GM19372 (cell line): ENCODE measurements around the gene B4GALNT1.

Experiments
- ATAC-seq: cut with Tn5 transposase; IDR thresholded peaks from one replicate; pipeline ENCODE4 v1.9.1; 2021; ENCODE audit warnings: mild to moderate bottlenecking, low read depth, moderate library complexity; ENCODE audit not compliant: unreplicated experiment

B4GALNT1 gene

DNA sequence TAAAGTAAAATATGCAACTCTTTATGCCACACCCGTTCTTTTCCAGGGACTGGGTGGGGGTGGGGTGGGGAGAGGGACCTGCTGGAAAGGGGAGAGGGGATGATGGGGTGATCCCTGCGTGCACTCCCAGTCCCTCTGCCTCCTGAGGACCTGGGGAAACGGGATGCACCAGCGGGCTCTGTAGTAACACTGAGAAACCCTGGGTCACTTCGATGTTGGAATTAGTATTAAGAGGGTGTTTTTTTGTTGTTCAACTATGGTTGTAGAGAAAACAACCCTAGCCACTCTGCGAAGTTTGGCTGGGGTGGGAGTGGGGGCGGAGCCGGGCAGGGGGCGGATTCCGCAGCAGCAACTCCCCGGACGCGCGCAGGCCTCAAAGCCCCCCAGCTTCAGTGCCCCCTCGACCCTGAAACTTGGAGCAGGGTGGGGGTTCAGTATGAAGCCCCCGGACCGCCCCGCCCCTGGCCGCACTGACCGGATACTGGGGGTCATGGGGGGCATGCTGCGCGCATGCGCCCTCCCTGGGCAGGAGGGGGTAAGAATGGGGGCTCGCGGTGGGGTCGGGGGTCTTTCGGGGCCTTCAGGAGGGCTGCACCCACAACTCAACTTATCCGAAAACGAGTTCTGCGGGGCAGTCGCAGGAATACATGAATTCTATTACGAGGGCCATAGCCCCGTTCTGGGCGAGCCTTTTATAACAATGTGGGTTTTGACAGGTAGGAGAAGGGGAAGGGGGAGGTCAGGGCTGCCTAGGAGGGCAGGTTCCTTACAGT, 23.0 kb downstream of the B4GALNT1 start:
- ATAC-seq, result no peak

DNA sequence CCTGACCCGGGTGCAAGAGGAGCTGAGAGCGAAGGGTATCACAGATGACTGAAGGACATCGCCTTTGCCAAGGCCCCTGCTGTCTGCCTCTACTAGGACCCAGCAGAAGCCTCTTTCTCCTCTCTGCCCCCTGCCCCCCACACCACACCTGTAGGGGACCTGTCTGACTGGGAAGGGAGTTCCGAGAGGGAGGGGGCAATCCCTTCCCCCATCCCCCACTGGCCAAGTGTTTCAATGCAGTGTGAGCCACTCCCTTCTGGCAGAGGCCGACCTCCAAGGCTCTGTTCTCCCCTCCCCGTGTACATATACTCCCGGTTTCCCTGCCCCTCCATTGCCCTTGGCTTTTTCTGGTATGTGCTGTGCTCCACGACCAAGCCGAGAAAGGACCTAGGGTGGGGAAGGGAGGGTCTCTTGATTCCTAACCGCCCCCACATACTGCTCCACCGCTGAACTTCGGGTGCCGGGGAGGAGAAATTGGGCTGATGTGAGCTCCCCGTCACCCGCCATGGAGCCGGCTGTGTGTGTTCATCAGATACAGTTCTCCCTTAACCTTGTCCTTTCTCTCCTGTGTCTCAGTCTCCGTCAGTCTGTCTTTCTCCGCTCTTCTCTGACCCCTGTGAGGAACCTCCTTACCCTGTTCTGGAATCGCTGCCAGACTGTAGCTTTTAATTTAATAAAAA, 23.8 kb downstream of the B4GALNT1 start:
- ATAC-seq, result no peak

DNA sequence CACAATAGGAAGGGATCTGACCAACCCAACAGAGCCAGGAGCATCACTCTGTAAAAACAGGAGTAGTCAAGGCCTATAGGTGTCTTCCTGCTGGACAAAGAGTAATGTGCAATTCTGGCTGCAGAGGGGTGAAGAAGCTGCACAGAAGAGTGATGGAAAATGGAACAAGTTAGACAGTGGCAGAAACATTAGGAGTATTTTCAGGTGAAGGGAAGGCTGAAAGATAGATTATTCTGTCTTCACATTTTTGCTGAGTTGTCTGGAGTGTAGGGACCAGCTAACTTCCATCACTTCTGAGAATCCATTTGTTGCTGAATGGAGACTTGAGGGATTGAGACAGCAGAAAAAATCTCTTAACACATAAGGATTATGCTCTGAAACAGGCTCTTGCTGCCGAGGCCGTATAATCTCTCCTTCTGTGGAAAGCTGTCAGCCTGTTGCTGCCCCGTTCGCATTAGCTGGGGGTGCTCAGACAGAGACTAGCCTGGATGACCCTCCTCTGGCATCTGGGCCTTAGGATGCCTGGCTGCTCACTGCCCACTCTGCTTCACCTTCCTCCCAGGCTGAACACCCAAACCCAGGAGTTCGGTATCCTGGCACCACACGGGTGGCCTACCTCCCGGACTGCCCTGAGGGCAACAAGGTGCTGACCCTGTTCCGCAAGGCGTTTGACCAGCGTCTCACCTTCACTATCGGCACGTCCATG, 24.9 kb downstream of the B4GALNT1 start:
- no peak for ATAC-seq

DNA sequence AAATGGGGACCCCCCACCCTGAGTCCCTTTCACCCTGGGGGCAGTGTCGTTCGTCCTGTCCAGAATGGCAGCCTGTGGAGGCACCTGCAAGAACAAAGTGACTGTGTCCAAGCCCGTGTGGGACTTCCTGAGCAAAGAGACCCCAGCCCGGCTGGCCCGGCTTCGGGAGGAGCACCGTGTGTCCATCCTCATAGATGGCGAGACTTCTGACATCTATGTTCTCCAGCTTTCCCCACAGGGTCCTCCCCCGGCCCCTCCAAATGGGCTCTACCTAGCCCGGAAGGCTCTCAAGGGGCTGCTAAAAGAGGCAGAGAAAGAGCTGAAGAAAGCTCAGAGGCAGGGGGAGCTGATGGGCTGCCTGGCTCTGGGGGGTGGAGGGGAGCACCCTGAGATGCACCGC, 26.2 kb downstream of the B4GALNT1 start:
- no peak for ATAC-seq

DNA sequence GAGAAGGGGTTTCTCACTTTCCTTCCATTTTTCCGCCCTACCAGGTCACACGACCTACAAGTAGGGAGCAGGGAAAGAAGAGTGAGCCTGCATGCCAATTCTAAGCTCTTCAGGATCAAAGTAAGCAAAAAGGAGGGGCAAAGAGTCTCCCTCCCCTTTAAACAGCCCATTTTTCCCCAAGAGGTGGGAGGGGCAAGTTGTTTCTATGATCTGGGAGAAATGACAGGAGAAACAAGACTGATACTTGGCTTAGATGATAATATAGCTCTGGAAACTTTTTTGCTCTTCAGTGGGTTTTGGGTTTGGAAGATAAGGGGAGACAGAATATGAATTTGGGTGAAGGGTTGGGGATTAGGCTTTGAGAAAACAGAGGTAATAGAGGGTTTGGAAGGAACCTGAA, 26.6 kb downstream of the B4GALNT1 start:
- ATAC-seq, result no peak

DNA sequence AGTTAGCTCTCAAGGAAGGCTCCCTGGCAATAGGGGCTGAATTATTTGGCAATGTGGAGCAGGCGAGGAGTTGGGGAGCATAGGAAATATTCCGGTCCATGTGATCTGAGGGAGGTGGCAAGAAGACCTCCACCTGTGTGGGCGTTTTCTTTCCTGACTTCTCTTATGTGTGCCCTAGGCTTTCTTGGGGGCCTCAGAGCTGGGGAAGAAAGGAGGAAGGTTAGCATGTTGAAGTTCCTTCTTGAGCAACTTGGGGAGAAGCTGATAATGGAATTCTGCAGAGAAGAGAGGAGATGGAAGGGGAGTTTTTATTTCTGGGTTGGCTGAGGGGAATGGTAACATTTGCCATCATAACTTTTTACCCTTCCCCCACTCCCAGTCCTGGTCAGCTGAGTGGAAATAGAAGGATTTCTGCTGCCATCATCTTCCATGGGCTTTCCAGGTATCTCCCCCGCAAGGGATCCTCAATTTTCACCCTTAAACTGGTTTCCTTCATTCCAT, 27.1 kb downstream of the B4GALNT1 start:
- ATAC-seq, result no peak

DNA sequence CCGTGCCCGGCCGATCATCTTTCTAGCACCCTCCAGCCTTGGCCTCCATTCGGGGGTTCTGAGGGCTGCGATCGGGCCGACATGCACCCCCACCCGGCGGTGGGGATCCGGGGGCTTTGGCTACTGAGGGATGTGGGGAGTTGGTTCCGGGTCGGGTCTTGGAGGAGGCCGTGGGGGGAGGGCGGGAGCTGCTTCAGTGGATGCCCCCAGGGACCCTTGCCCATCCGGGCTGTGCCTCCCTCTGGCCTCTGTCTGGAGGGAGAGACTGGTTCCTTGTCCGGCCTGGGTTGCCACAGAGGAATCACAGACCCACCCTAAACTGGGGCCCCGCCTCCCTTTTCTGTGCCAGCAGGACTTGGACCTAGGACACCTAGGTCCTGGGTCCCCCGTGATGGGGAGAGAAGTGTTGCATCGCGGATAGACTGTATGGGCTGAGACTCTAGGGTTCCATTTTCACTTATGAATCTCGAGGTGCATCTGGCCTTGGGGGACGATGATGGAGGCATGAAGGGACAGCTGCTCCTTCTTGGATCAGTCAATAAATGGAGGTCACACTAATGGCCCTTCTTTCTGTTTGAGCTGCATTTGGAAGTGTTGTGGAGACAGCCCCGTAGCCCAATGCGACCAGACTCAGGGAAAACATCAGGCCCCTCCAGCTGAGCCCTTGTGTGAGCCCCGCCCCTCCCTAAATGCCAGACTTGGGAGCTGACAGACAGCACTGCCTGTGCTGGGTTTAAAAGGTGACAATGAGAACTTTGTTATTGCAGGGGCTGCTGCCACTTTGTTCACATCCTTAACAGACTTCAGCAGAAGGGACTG, 27.8 kb downstream of the B4GALNT1 start:
- ATAC-seq, result no peak

DNA sequence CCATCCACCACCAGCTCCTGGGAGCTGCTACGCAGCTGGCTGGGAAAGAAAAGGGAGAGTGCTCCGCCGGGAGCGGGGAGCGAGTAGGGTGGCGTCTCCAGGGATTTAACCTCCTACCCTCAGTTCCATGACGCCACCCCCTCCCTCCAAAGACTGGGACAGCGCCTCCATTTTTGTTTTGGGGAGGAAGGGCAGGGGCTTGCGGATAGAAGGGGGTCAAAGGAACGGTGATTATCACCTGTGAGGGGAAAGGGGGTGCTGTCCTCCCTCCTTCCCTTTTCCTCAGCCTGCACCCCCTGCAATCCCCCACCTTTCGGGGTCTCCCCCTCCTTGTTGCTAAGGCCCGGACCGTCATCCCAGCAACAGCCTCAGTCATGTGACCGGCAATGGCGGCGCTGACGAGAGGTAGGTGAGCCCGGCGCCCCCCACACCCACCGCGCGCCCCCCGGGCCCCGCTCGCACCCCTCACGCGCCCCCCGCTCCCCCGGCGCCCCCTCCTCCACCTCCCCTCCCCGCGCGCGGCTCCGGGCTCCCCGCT, 28.5 kb downstream of the B4GALNT1 start, which contains the start of gene DTX3:
TSS of gene DTX3 (plus strand) at position 371 of the 538 bp plus-strand sequence. CDS start 1,694 bp downstream, outside the sequence.
- ATAC-seq, result peak; percentile 66

DNA sequence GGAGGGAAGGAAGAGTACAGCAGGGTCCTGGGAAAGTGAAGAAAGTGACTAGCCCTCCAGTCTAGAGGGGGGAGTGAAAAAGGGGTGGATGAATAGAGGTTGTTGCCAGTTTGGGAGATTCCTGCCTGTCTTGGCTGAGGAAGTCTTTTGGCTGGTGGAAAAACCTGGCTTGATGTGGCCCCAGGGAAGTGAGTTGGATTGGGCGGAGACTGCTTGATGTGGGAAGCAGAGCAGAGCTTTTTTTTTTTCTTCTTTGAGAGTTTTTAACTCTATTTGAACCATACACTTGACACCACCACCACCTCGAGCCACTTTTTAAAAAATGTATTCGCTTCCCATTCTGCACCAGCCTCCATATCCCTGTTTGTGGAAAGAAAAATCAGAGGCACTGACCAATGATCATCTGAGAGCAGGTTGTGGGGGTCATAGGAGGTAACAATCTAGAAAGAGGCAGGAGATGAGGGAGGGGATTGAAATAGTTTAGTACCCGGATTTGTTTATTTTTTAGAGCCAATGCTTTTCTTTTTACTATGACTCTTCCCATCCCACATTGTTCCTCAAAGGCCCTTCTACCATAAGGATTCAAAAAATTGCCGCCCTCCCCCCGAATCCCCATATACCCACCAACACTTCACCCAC, 29.1 kb downstream of the B4GALNT1 start:
- no peak for ATAC-seq

DNA sequence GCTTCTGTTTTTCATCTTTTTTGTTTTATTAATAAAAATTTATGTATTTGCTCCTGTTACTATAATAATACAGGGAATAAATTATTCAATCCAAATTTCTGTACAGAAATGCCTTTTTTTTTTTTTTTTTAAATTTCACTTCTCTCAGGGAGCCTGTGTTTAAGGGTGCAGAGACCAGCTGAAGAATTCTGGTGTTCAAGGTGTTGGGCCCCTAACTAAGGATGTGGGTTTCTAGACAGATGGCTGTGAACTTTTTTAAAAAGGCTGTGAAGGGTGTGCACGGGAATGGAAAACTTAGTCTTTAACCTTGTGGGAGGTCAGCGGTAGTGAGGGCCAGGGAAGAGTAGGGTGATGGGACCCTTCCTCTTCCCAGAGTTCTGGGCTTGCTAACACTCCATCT, 29.7 kb downstream of the B4GALNT1 start:
- no peak for ATAC-seq

DNA sequence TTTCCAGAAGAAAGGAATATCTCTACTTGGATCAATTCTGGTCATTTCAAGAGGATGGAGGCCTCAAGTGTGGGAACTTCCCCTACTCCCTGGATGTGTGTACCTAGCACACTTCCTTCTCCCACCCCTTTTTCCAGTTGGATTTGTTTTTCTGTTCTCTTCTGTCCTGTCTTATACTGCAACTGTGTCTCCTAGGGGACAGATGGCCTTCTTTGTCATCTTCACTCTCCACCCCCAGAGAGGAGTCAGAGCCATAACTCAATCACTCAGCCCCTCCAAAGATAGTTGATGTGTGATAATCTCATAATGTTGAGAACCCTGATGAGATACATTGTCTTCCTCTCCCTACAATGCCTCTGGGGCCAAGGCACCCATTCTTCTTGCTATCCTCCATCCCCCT, 30.5 kb downstream of the B4GALNT1 start:
- ATAC-seq, result no peak

DNA sequence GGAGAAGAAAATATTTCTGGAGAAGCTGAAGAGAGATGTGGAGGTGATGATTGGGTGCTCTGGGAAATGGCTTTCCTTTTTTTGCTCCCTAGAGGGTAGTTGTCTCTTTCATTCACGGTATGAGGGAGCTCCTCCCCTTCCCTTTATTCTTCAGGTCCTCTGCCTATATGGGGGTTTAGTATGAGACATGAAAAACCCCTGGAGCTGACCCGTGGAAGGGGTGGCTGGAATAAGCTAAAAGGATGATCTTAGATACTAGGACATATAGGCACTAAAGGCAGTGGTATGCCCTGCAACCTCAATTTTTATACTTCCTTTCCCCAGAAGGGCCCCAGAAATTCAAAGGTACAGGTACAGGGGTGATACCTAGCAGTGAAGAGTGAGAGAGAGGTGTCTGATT, 32.6 kb downstream of the B4GALNT1 start:
- no peak for ATAC-seq

DNA sequence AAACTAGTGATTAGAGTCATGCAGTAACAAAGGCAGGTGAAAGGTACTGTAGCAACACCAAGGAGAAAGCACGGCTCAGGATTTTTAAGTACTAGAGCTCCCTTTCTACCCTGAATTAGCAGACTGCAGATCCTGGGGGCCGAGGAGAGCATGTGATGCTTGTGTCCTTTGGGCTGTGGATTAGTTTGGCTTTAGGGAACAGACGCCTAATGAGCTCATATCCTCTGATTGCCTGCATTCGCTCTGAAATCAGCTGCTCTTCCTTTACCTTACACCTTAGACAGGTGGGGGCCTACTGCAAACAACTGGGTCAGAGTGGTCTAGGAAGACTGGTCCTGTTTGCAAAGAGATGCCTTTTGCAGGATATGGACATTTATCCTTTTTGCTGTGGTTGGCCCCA, 39.8 kb downstream of the B4GALNT1 start:
- ATAC-seq, result no peak

DNA sequence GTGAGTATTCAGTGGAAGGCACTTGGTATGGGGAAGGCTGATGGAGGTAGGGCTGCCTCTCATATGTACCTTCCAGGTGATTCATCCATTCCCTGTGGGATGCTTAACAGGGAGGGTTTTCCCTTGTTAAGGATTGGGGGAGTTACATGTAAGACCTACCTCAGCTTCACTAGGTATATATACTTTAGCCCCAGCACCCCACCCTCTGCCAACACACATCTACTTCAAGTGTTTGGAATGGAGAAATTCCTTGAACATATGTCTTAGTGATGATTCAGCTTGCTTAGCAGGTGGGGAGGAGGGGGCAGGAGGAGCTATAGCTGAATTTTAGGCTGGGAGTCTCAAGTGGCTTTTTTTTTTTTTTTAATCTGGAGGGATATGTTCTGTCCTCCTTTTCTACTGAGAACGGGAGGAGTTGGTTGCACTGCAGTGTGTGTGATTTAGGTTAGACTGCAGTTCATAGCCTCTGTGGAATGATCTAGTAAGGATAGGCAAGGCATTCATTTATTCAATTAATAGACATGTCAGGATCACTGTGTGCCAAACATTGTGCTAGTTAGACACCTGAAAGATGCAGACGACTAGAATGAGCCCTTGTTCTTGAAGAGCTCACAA, 40.3 kb downstream of the B4GALNT1 start:
- ATAC-seq, result no peak

DNA sequence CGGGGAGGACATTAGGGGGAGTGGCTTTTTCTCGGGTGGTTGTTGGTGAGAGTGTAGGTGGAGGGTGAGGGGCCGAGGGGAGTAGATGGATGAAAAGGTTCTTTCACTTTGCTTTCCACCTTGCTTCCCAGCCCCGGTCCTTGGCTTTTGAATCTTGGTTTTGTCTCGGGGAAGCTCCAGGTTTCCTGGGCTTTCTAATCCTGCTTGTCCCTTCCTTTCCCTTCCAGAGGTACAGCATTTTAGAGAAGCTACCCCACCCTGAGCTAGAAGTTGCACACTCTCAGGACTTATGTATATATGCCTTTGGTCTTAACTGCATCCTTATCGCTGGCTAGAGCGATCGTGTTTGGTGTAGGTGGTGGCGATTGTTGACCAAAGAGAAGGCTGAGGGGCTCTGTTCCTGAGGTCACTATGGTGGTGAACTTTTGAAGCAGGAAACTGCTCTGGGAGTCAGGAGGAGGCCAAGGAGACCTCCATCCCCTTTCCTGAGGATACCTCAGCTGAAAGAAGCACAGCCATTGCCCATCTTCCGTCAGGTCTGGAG, 41.1 kb downstream of the B4GALNT1 start:
- ATAC-seq, result no peak

DNA sequence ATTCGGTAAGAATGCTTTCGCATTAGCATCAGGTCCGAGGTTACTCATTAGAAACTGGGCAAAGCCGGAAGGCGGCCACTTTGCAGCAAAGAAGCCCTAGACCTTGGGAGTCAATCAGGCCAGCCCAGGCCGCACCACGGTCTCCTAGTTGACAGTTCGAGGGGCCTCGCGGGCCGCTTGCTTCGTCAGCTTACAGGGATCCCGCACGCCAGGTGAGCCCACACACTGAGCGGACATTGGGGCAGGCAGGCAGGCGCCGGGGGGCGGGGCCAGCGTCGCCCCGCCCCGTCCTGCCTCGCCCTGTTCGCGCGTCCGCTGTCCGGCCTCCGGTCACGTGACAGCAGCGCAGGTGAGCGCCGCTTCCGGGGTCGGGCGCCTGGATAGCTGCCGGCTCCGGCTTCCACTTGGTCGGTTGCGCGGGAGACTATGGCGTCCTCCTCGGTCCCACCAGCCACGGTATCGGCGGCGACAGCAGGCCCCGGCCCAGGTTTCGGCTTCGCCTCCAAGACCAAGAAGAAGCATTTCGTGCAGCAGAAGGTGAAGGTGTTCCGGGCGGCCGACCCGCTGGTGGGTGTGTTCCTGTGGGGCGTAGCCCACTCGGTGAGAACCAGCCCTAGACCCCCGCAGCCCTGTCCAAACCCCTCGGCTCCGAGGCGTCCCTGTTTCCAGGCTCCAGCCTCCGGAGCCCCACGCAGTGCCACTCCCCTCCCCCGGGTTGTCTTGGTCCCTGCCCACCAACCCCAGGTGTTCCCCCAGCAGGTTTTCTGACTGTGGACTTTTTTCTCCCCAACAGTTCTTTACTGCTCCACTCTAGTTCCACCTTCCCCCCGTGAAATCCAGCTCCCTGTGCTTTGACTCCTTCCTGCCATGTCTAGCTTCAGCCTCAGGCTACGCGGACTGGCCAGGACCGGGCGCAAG, 41.9 kb downstream of the B4GALNT1 start, which contains the start of gene PIP4K2C:
TSS of gene PIP4K2C (plus strand) at position 329 of the 918 bp plus-strand sequence. CDS start at position 427, 98 bp downstream.
- peak; percentile 98 for ATAC-seq

DNA sequence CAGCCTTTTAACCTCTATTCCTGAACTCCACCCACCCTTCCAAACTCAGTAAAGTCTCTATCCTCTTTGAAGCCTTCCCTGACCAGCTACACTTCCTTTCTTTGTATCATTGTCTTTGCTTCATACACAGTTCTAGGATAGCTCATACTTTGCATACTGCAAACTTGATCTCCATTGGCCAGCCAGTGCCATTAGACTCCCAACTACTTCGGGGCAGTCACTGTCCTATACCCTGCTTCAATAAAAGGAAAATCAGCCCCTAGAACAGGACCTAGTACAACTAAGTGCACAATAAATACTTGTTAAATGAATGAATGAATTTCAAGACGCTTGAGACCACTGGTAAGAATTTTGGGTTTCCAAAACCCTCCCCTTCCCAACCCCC, 42.5 kb downstream of the B4GALNT1 start:
- no peak for ATAC-seq
